Activated CD4-positive, alpha-beta T cell treated with anti-CD3 and anti-CD28 coated beads for 36 hours (primary cell): ENCODE results near the gene STAG2. TPM values are rescaled to one million over a fixed set of nuclear protein-coding genes. Genes with fewer than 3 reads are reported as not detected.
"Not testable (repeated sequence)": the region's sequence is repeated elsewhere in the genome, so short reads cannot be mapped to it uniquely, and the experiment has no call there.

Experiments used
- ATAC-seq: fragments of 200-7000 bp; cut with Tn5 transposase; one replicate; pipeline ENCODE4 v1.10.0; 2021; ENCODE audit warnings: mild to moderate bottlenecking, moderate library complexity
- CTCF ChIA-PET: fragments of 350-600 bp; sonication (Branson Sonifier 250); formaldehyde crosslinking; loops from one replicate; lab custom pipeline; 2021; ENCODE audit warnings: antibody characterized with exemption; lab: Charles Lee
- POLR2A ChIA-PET: fragments of 350-600 bp; sonication (Branson Sonifier 250); formaldehyde crosslinking; loops from one replicate; lab custom pipeline; 2021; ENCODE audit warnings: antibody characterized with exemption, inconsistent platforms; lab: Charles Lee
- DNase-seq: peaks from one replicate; pipeline ENCODE4 v3.0.0-alpha.2; 2020
- H3K27ac Mint-ChIP-seq: one replicate; pipeline ENCODE4 v1.8.0; 2021; ENCODE audit warnings: mixed read lengths
- H3K27me3 Mint-ChIP-seq: one replicate; pipeline ENCODE4 v1.8.0; 2021; ENCODE audit warnings: mixed read lengths
- H3K36me3 Mint-ChIP-seq: one replicate; pipeline ENCODE4 v1.8.0; 2021; ENCODE audit warnings: low read depth, mixed read lengths
- H3K4me1 Mint-ChIP-seq: one replicate; pipeline ENCODE4 v1.8.0; 2021; ENCODE audit warnings: mixed read lengths
- H3K4me3 Mint-ChIP-seq: one replicate; pipeline ENCODE4 v1.8.0; 2021; ENCODE audit warnings: mild to moderate bottlenecking, moderate library complexity, mixed read lengths
- H3K9me3 Mint-ChIP-seq: one replicate; pipeline ENCODE4 v1.8.0; 2021; ENCODE audit warnings: low read depth, mixed read lengths
- intact Hi-C, 2 experiments: fragments of 100-400 bp; cut with DNase I in 1 of 2; cut with micrococcal nuclease in 1 of 2; formaldehyde crosslinking; loops; one replicate each; pipeline versions ENCODE4 v1.14.2 to v1.15.1; 2022 to 2024; cut with DNase I, micrococcal nuclease
- total RNA-seq, 2 experiments: library from RNA; stranded (reverse); gene quantifications; one replicate each; pipeline ENCODE4 v1.2.3, GENCODE V29; 2021

STAG2 gene
- total RNA-seq, 2 experiments from 2014 or later: 91.1 to 104 TPM

GRCh38 chrX:124104512-124104911 is 143.0 kb downstream of the STAG2 start:
- CTCF ChIA-PET, H3K4me1 Mint-ChIP-seq, intact Hi-C loops, DNase-seq, POLR2A ChIA-PET, H3K4me3 Mint-ChIP-seq, H3K27ac Mint-ChIP-seq, ATAC-seq, H3K27me3 Mint-ChIP-seq, H3K9me3 Mint-ChIP-seq: not testable (repeated sequence)
- peaks cover 13% of the 10 kb centered on the region for H3K36me3 Mint-ChIP-seq

GRCh38 chrX:124113621-124114600 is 152.4 kb downstream of the STAG2 start:
- ChIA-PET CTCF (no interaction called here), POLR2A (no interaction called here)
- Mint-ChIP-seq H3K27me3 (no peaks in the 10 kb centered on the region), H3K36me3 (peaks cover 1% of the 10 kb centered on the region), H3K27ac (no peak overlapping the region), H3K9me3 (no peaks in the 10 kb centered on the region), H3K4me1 (no peaks in the 10 kb centered on the region), H3K4me3 (no peak overlapping the region)
- no peak for DNase-seq
- ATAC-seq: no peak
- intact Hi-C loops: no loop called here

- ChIA-PET CTCF (no interaction called here), POLR2A (no interaction called here)
- intact Hi-C loops: no loop called here
- Mint-ChIP-seq H3K4me1 (no peaks in the 10 kb centered on the region), H3K36me3 (peaks cover 1% of the 10 kb centered on the region), H3K4me3 (no peak overlapping the region), H3K9me3 (no peaks in the 10 kb centered on the region), H3K27ac (no peak overlapping the region), H3K27me3 (no peaks in the 10 kb centered on the region)
- no peak for DNase-seq
- no peak for ATAC-seq
Observed at GRCh38 chrX:124117325-124117724, 155.8 kb downstream of the STAG2 start.

- intact Hi-C loops: no loop called here
- Mint-ChIP-seq H3K9me3 (no peaks in the 10 kb centered on the region), H3K36me3 (no peaks in the 10 kb centered on the region), H3K27me3 (no peaks in the 10 kb centered on the region), H3K4me1 (no peaks in the 10 kb centered on the region), H3K4me3 (no peak overlapping the region), H3K27ac (no peak overlapping the region)
- ChIA-PET POLR2A (no interaction called here), CTCF (no interaction called here)
- DNase-seq (no peak), ATAC-seq (no peak)
Observed at GRCh38 chrX:124125471-124125870, 164.0 kb downstream of the STAG2 start.

- no peaks in the 10 kb centered on the region for H3K9me3 Mint-ChIP-seq
- H3K27ac Mint-ChIP-seq: no peak overlapping the region
- POLR2A ChIA-PET: no interaction called here
- H3K27me3 Mint-ChIP-seq: no peaks in the 10 kb centered on the region
- H3K36me3 Mint-ChIP-seq: no peaks in the 10 kb centered on the region
- no peak overlapping the region for H3K4me3 Mint-ChIP-seq
- intact Hi-C loops: no loop called here
- no peaks in the 10 kb centered on the region for H3K4me1 Mint-ChIP-seq
- CTCF ChIA-PET: no interaction called here
- ATAC-seq (no peak), DNase-seq (no peak)
Observed at GRCh38 chrX:124127496-124127895, 166.0 kb downstream of the STAG2 start.

GRCh38 chrX:124132437-124132836 is 170.9 kb downstream of the STAG2 start:
- DNase-seq, H3K36me3 Mint-ChIP-seq, POLR2A ChIA-PET, H3K4me3 Mint-ChIP-seq, H3K27ac Mint-ChIP-seq, H3K9me3 Mint-ChIP-seq, H3K4me1 Mint-ChIP-seq, intact Hi-C loops, ATAC-seq, H3K27me3 Mint-ChIP-seq: not testable (repeated sequence)
- CTCF ChIA-PET: interaction anchor here (0.6 kb wide), 1 partner anchor 11 kb away, joined by 5 read pairs; no protein-coding TSS in a partner anchor

- ChIA-PET CTCF (no interaction called here), POLR2A (no interaction called here)
- Mint-ChIP-seq H3K4me3 (no peak overlapping the region), H3K27ac (no peak overlapping the region), H3K27me3 (no peaks in the 10 kb centered on the region), H3K9me3 (peaks cover 9% of the 10 kb centered on the region), H3K36me3 (no peaks in the 10 kb centered on the region), H3K4me1 (no peaks in the 10 kb centered on the region)
- DNase-seq (no peak), ATAC-seq (no peak)
- intact Hi-C loops: no loop called here
Observed at GRCh38 chrX:124145749-124146148, 184.2 kb downstream of the STAG2 start.

- Mint-ChIP-seq H3K27ac (no peak overlapping the region), H3K4me3 (no peak overlapping the region), H3K27me3 (no peaks in the 10 kb centered on the region), H3K36me3 (no peaks in the 10 kb centered on the region), H3K4me1 (no peaks in the 10 kb centered on the region), H3K9me3 (peaks cover 5% of the 10 kb centered on the region)
- CTCF ChIA-PET: interaction anchor here (1.1 kb wide), 1 partner anchor 20 kb away, joined by 3 read pairs; no protein-coding TSS in a partner anchor
- ATAC-seq: no peak
- intact Hi-C loops: no loop called here
- POLR2A ChIA-PET: no interaction called here
- no peak for DNase-seq
Observed at GRCh38 chrX:124151195-124151594, 189.7 kb downstream of the STAG2 start.

Other genes with a start within 250 kb of the STAG2 start
- gene THOC2, start 228.7 kb upstream of the STAG2 start, total RNA-seq: 10 to 100 TPM; 80.7 to 85.4 TPM
- gene XIAP, start 101.7 kb upstream of the STAG2 start, total RNA-seq: 10 to 100 TPM; 22.8 to 27.7 TPM